Liver (tissue), 9 donors: ENCODE measurements around the gene PTPRQ. TPM values are rescaled to one million over a fixed set of nuclear protein-coding genes. Genes with fewer than 3 reads are reported as not detected.

Source experiments
- DNase-seq: peaks from one replicate; pipeline ENCODE4 v3.0.0-alpha.2; 2017; ENCODE audit warnings: low spot score
- H3K27ac ChIP-seq, 2 donors: one replicate each; pipeline ENCODE4 v1.7.0; 2013; ENCODE audit warnings: inconsistent platforms in 2 of 2, low read length in 2 of 2, control low read depth in 1 of 2, low read depth in 1 of 2, mild to moderate bottlenecking in 1 of 2
- H3K27me3 ChIP-seq, 4 donors: one replicate each; pipeline versions ENCODE4 v1.6.1 to v1.7.0; 2013; ENCODE audit warnings: low read length in 3 of 4, inconsistent platforms in 1 of 4, mild to moderate bottlenecking in 1 of 4, moderate library complexity in 1 of 4; ENCODE audit not compliant: control insufficient read depth in 4 of 4, insufficient read depth in 4 of 4
- H3K36me3 ChIP-seq, 4 donors: one replicate each; pipeline versions ENCODE4 v1.6.1 to v1.7.0; 2013; ENCODE audit warnings: low read length in 3 of 4, mild to moderate bottlenecking in 3 of 4, low read depth in 1 of 4, moderate library complexity in 1 of 4; ENCODE audit not compliant: control insufficient read depth in 4 of 4, insufficient read depth in 3 of 4
- H3K4me1 ChIP-seq, 4 donors: one replicate each; pipeline versions ENCODE4 v1.6.1 to v1.7.0; 2013; ENCODE audit warnings: low read length in 3 of 4, mild to moderate bottlenecking in 3 of 4, moderate library complexity in 1 of 4; ENCODE audit not compliant: control insufficient read depth in 4 of 4, insufficient read depth in 4 of 4
- H3K4me3 ChIP-seq, 3 donors: one replicate each; pipeline versions ENCODE4 v1.6.1 to v1.7.0; 2013; ENCODE audit warnings: low read length in 3 of 3, control low read depth in 1 of 3, low read depth in 1 of 3, mild to moderate bottlenecking in 1 of 3
- H3K9ac ChIP-seq, 2 donors: one replicate each; pipeline ENCODE4 v1.7.0; 2013; ENCODE audit warnings: low read length in 2 of 2, mild to moderate bottlenecking in 2 of 2, moderate library complexity in 2 of 2, control low read depth in 1 of 2, low read depth in 1 of 2
- H3K9me3 ChIP-seq, 4 donors: one replicate each; pipeline versions ENCODE4 v1.6.1 to v1.7.0; 2013; ENCODE audit warnings: low read length in 3 of 4; ENCODE audit not compliant: control insufficient read depth in 4 of 4
- EGR1 ChIP-seq, 2 donors: IDR thresholded peaks; 2 replicates each; pipeline ENCODE4 v1.6.1; 2016 to 2018; ENCODE audit warnings: antibody characterized with exemption in 2 of 2, low read depth in 2 of 2
- FOXA1 ChIP-seq: IDR thresholded peaks from 2 replicates; pipeline ENCODE4 v1.6.1; 2016; ENCODE audit warnings: antibody characterized with exemption
- FOXA2 ChIP-seq: IDR thresholded peaks from 2 replicates; pipeline ENCODE4 v1.6.1; 2016; ENCODE audit warnings: antibody characterized with exemption
- GABPA ChIP-seq, 2 donors: IDR thresholded peaks in 1 of 2; conservative IDR thresholded peaks in 1 of 2; 2 replicates each; pipeline ENCODE4 v1.6.1; 2016; ENCODE audit warnings: antibody characterized with exemption in 2 of 2, mild to moderate bottlenecking in 1 of 2, moderate library complexity in 1 of 2
- HNF4A ChIP-seq, 2 donors: conservative IDR thresholded peaks; 2 replicates each; pipeline ENCODE4 v1.6.1; 2016; ENCODE audit warnings: antibody characterized with exemption in 2 of 2, mild to moderate bottlenecking in 2 of 2
- HNF4G ChIP-seq: IDR thresholded peaks from 2 replicates; pipeline ENCODE4 v1.6.1; 2016; ENCODE audit warnings: antibody characterized with exemption
- JUND ChIP-seq, 2 donors: IDR thresholded peaks; 2 replicates each; pipeline ENCODE4 v1.6.1; 2016; ENCODE audit warnings: antibody characterized with exemption in 2 of 2
- NR2F2 ChIP-seq: IDR thresholded peaks from 2 replicates; pipeline ENCODE4 v1.6.1; 2016; ENCODE audit warnings: antibody characterized with exemption
- RAD21 ChIP-seq, 2 donors: IDR thresholded peaks; 2 replicates each; pipeline ENCODE4 v1.6.1; 2016; ENCODE audit warnings: antibody characterized with exemption in 2 of 2, mild to moderate bottlenecking in 2 of 2
- RXRA ChIP-seq, 2 donors: IDR thresholded peaks; 2 replicates each; pipeline ENCODE4 v1.6.1; 2017 to 2018; ENCODE audit warnings: antibody characterized with exemption in 2 of 2, mild to moderate bottlenecking in 1 of 2
- SP1 ChIP-seq: IDR thresholded peaks from 2 replicates; pipeline ENCODE4 v1.6.1; 2018; ENCODE audit warnings: antibody characterized with exemption, mild to moderate bottlenecking
- TAF1 ChIP-seq: conservative IDR thresholded peaks from 2 replicates; pipeline ENCODE4 v1.6.1; 2016; ENCODE audit warnings: antibody characterized with exemption, mild to moderate bottlenecking
- YY1 ChIP-seq: IDR thresholded peaks from 2 replicates; pipeline ENCODE4 v1.6.1; 2016; ENCODE audit warnings: antibody characterized with exemption, mild to moderate bottlenecking
- WGBS: extraction: QIAGEN DNeasy Blood & Tissue Kit; methylation state at CpG from one replicate; pipeline ENCODE4 v1.1.7; 2013; 5-methylcytosine and 5-hydroxymethylcytosine counted together
- polyA plus RNA-seq, 2 donors: library from polyadenylated mRNA; stranded (reverse) in 1 of 2; unstranded in 1 of 2; fragments of 200-250 nt in 1 of 2; fragments of >200 nt in 1 of 2; fragmentation: Nextera tagmentation in 1 of 2; extraction: Ambion mirVana in 1 of 2; gene quantifications; one replicate each; pipeline versions ENCODE4 v1.2.1 to v1.2.3, GENCODE V29; 2013 to 2015
- total RNA-seq, 2 donors: library from RNA; depleted of rRNA; stranded (reverse); fragments of >200 nt; gene quantifications; one replicate each; pipeline ENCODE4 v1.2.3, GENCODE V29; 2014
- TF ChIP-seq, protein P1 (sequence below): IDR thresholded peaks from 2 replicates; pipeline ENCODE4 v1.6.1; 2016; ENCODE audit warnings: antibody characterized with exemption
- TF ChIP-seq, protein P2 (sequence below): IDR thresholded peaks from 2 replicates; pipeline ENCODE4 v1.6.1; 2016; ENCODE audit warnings: antibody characterized with exemption, mild to moderate bottlenecking
- TF ChIP-seq, protein P3 (sequence below): fragments of 150-350 bp; IDR thresholded peaks from 2 replicates; pipeline ENCODE4 v1.5.1; 2017; ENCODE audit warnings: improper control_type of control experiment, low read depth, low read length; ENCODE audit not compliant: missing input control
- TF ChIP-seq, protein P4 (sequence below): IDR thresholded peaks from 2 replicates; pipeline ENCODE4 v1.6.1; 2016; ENCODE audit warnings: antibody characterized with exemption
- donor health status: healthy.
- donor health status: healthy.
- donor health status: healthy.
- donor health status: healthy.
- donor health status: healthy.

PTPRQ gene
- total and polyA plus RNA-seq, 4 donors: 0.02 to 0.08 (median 0.04) TPM

DNA sequence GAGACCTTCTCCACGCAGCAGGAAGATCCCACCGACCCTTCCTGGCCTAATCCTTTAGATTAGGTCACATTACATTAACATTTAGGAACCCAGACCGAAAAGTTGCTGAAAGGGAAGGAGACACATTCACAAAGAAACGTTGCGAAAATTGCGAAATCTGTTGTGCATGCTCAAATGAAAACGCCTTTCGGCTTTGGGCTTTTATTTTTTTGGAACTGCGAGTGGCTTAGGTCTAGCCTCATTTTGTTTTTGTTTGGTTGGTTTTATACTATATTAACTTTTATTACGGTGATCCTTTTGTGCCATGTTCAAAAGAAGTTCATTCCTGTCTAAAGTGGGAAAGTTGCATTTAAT is 264.9 kb downstream of the PTPRQ start:
- H3K4me3 ChIP-seq: peak overlapping the region; percentile 41 to 48 (median 44)
- H3K27me3 ChIP-seq: no peaks in the 10 kb centered on the region
- peaks cover 0 to 9% (median 5%) of the 10 kb centered on the region in 4 donors for H3K4me1 ChIP-seq
- no peak overlapping the region for H3K9ac ChIP-seq
- 42% methylated on average over 10 of the region's 10 CpGs for WGBS
- no peak overlapping the region for H3K27ac ChIP-seq
- no peak for TF ChIP-seq GABPA (IDR thresholded peaks at IDR 0.05 in 1 of 2, conservative IDR thresholded peaks at IDR 0.05 in 1 of 2)
- TF ChIP-seq, protein P1, sequence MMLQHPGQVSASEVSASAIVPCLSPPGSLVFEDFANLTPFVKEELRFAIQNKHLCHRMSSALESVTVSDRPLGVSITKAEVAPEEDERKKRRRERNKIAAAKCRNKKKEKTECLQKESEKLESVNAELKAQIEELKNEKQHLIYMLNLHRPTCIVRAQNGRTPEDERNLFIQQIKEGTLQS: no peak
- TF ChIP-seq TAF1: no peak
- no peak for TF ChIP-seq HNF4A (conservative IDR thresholded peaks at IDR 0.05)
- no peak for TF ChIP-seq FOXA1
- TF ChIP-seq JUND (IDR thresholded peaks at IDR 0.05): no peak
- TF ChIP-seq RAD21 (IDR thresholded peaks at IDR 0.05): no peak
- TF ChIP-seq, protein P2, sequence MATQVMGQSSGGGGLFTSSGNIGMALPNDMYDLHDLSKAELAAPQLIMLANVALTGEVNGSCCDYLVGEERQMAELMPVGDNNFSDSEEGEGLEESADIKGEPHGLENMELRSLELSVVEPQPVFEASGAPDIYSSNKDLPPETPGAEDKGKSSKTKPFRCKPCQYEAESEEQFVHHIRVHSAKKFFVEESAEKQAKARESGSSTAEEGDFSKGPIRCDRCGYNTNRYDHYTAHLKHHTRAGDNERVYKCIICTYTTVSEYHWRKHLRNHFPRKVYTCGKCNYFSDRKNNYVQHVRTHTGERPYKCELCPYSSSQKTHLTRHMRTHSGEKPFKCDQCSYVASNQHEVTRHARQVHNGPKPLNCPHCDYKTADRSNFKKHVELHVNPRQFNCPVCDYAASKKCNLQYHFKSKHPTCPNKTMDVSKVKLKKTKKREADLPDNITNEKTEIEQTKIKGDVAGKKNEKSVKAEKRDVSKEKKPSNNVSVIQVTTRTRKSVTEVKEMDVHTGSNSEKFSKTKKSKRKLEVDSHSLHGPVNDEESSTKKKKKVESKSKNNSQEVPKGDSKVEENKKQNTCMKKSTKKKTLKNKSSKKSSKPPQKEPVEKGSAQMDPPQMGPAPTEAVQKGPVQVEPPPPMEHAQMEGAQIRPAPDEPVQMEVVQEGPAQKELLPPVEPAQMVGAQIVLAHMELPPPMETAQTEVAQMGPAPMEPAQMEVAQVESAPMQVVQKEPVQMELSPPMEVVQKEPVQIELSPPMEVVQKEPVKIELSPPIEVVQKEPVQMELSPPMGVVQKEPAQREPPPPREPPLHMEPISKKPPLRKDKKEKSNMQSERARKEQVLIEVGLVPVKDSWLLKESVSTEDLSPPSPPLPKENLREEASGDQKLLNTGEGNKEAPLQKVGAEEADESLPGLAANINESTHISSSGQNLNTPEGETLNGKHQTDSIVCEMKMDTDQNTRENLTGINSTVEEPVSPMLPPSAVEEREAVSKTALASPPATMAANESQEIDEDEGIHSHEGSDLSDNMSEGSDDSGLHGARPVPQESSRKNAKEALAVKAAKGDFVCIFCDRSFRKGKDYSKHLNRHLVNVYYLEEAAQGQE: no peak
- TF ChIP-seq HNF4G: no peak
- TF ChIP-seq, protein P3, sequence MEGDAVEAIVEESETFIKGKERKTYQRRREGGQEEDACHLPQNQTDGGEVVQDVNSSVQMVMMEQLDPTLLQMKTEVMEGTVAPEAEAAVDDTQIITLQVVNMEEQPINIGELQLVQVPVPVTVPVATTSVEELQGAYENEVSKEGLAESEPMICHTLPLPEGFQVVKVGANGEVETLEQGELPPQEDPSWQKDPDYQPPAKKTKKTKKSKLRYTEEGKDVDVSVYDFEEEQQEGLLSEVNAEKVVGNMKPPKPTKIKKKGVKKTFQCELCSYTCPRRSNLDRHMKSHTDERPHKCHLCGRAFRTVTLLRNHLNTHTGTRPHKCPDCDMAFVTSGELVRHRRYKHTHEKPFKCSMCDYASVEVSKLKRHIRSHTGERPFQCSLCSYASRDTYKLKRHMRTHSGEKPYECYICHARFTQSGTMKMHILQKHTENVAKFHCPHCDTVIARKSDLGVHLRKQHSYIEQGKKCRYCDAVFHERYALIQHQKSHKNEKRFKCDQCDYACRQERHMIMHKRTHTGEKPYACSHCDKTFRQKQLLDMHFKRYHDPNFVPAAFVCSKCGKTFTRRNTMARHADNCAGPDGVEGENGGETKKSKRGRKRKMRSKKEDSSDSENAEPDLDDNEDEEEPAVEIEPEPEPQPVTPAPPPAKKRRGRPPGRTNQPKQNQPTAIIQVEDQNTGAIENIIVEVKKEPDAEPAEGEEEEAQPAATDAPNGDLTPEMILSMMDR: no peak
- TF ChIP-seq, protein P4, sequence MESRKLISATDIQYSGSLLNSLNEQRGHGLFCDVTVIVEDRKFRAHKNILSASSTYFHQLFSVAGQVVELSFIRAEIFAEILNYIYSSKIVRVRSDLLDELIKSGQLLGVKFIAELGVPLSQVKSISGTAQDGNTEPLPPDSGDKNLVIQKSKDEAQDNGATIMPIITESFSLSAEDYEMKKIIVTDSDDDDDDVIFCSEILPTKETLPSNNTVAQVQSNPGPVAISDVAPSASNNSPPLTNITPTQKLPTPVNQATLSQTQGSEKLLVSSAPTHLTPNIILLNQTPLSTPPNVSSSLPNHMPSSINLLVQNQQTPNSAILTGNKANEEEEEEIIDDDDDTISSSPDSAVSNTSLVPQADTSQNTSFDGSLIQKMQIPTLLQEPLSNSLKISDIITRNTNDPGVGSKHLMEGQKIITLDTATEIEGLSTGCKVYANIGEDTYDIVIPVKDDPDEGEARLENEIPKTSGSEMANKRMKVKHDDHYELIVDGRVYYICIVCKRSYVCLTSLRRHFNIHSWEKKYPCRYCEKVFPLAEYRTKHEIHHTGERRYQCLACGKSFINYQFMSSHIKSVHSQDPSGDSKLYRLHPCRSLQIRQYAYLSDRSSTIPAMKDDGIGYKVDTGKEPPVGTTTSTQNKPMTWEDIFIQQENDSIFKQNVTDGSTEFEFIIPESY: no peak
- no peak for TF ChIP-seq NR2F2
- TF ChIP-seq EGR1 (IDR thresholded peaks at IDR 0.05; ENCODE audit: low read depth in 2 of 2): no peak
- no peak for TF ChIP-seq RXRA (IDR thresholded peaks at IDR 0.05)
- no peak for TF ChIP-seq SP1
- TF ChIP-seq FOXA2: no peak
- TF ChIP-seq YY1: no peak
- H3K36me3 ChIP-seq: no peaks in the 10 kb centered on the region
- DNase-seq: no peak
- no peaks in the 10 kb centered on the region for H3K9me3 ChIP-seq
